ENCODE data around the gene PLEKHG4B. TPM values are rescaled to one million over a fixed set of nuclear protein-coding genes. Genes with fewer than 3 reads are reported as not detected.
"Not testable (repeated sequence)": the region's sequence is repeated elsewhere in the genome, so short reads cannot be mapped to it uniquely, and the experiment has no call there.

The PLEKHG4B gene
- total RNA-seq, 1 experiment from 2014 or later: not detected

DNA sequence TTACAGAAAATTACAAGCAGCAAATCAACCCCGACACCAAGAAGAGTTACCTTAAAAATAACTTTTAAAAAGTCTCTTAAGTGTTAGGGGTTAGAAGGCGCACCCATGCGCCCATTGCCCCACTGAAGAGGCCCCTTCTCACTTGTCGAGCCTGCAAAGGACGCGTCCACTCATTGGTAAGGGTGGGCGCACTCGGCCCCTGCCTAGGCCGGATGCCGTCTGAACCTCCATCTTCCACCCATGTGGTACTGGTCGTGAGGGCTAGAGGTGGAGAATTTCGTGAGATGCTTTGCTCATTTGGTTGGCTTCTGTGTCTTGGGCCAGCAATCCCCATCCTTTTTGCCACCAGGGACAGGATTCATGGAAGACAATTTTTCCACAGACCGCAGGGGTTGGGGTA lies 71.9 kb downstream of the PLEKHG4B start:
- Mint-ChIP-seq H3K36me3 (ENCODE audit: insufficient read depth, unreplicated experiment) (no peaks in the 10 kb centered on the region), H3K4me1 (ENCODE audit: insufficient read depth, unreplicated experiment) (peaks cover 11% of the 10 kb centered on the region), H3K27ac (ENCODE audit: low read depth, unreplicated experiment) (no peak overlapping the region), H3K9me3 (ENCODE audit: unreplicated experiment) (no peaks in the 10 kb centered on the region), H3K27me3 (ENCODE audit: insufficient read depth, unreplicated experiment) (peaks cover 32% of the 10 kb centered on the region), H3K4me3 (ENCODE audit: unreplicated experiment) (no peak overlapping the region)
- intact Hi-C loops (cut with micrococcal nuclease): no loop called here
- DNase-seq (ENCODE audit: unreplicated experiment): no peak
- ChIA-PET POLR2A (no interaction called here), CTCF (no interaction called here)
- TF ChIP-seq, protein P1, sequence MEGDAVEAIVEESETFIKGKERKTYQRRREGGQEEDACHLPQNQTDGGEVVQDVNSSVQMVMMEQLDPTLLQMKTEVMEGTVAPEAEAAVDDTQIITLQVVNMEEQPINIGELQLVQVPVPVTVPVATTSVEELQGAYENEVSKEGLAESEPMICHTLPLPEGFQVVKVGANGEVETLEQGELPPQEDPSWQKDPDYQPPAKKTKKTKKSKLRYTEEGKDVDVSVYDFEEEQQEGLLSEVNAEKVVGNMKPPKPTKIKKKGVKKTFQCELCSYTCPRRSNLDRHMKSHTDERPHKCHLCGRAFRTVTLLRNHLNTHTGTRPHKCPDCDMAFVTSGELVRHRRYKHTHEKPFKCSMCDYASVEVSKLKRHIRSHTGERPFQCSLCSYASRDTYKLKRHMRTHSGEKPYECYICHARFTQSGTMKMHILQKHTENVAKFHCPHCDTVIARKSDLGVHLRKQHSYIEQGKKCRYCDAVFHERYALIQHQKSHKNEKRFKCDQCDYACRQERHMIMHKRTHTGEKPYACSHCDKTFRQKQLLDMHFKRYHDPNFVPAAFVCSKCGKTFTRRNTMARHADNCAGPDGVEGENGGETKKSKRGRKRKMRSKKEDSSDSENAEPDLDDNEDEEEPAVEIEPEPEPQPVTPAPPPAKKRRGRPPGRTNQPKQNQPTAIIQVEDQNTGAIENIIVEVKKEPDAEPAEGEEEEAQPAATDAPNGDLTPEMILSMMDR (IDR thresholded peaks at IDR 0.05; ENCODE audit: unreplicated experiment): no peak
- no TSS peak for BruUV-seq (replicated peaks)

DNA sequence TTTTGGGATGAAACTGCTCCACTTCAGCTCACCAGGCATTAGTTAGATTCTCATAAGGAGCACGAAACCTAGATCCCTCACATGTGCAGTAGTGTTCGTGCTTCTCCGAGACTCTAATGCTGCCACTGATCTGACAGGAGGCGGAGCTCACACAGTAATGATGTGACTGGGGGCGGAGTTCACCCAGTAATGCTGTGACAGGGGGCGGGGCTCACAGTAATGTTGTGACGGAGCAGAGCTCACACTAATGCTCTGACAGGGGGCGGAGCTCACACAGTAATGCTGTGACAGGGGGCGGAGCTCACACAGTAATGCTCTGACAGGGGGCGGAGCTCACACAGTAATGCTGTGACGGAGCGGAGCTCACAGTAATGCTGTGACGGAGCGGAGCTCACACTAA lies 72.3 kb downstream of the PLEKHG4B start:
- intact Hi-C loops (cut with micrococcal nuclease): no loop called here
- H3K27ac Mint-ChIP-seq (ENCODE audit: low read depth, unreplicated experiment): no peak overlapping the region
- BruUV-seq (replicated peaks): no TSS peak
- POLR2A ChIA-PET: no interaction called here
- CTCF ChIA-PET: no interaction called here
- TF ChIP-seq, protein P1 (IDR thresholded peaks at IDR 0.05; ENCODE audit: unreplicated experiment): no peak
- peaks cover 28% of the 10 kb centered on the region for H3K27me3 Mint-ChIP-seq (ENCODE audit: insufficient read depth, unreplicated experiment)
- H3K4me1 Mint-ChIP-seq (ENCODE audit: insufficient read depth, unreplicated experiment): peaks cover 12% of the 10 kb centered on the region
- H3K4me3 Mint-ChIP-seq (ENCODE audit: unreplicated experiment): no peak overlapping the region
- no peak for DNase-seq (ENCODE audit: unreplicated experiment)
- no peaks in the 10 kb centered on the region for H3K36me3 Mint-ChIP-seq (ENCODE audit: insufficient read depth, unreplicated experiment)
- no peaks in the 10 kb centered on the region for H3K9me3 Mint-ChIP-seq (ENCODE audit: unreplicated experiment)

DNA sequence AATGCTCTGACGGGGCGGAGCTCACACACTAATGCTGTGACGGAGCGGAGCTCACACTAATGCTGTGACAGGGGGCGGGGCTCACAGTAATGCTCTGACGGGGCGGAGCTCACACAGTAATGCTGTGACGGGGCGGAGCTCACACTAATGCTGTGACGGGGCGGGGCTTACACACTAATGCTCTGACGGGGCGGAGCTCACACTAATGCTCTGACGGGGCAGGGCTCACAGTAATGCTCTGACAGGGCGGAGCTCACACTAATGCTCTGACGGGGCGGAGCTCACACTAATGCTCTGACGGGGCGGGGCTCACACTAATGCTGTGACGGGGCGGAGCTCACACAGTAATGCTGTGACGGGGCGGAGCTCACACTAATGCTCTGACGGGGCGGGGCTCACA lies 72.8 kb downstream of the PLEKHG4B start:
- H3K9me3 Mint-ChIP-seq (ENCODE audit: unreplicated experiment); intact Hi-C loops (cut with micrococcal nuclease); H3K4me1 Mint-ChIP-seq (ENCODE audit: insufficient read depth, unreplicated experiment); H3K27ac Mint-ChIP-seq (ENCODE audit: low read depth, unreplicated experiment); POLR2A ChIA-PET; H3K4me3 Mint-ChIP-seq (ENCODE audit: unreplicated experiment); BruUV-seq (replicated peaks); CTCF ChIA-PET; H3K36me3 Mint-ChIP-seq (ENCODE audit: insufficient read depth, unreplicated experiment); DNase-seq (ENCODE audit: unreplicated experiment): not testable (repeated sequence)
- peaks cover 22% of the 10 kb centered on the region for H3K27me3 Mint-ChIP-seq (ENCODE audit: insufficient read depth, unreplicated experiment)

DNA sequence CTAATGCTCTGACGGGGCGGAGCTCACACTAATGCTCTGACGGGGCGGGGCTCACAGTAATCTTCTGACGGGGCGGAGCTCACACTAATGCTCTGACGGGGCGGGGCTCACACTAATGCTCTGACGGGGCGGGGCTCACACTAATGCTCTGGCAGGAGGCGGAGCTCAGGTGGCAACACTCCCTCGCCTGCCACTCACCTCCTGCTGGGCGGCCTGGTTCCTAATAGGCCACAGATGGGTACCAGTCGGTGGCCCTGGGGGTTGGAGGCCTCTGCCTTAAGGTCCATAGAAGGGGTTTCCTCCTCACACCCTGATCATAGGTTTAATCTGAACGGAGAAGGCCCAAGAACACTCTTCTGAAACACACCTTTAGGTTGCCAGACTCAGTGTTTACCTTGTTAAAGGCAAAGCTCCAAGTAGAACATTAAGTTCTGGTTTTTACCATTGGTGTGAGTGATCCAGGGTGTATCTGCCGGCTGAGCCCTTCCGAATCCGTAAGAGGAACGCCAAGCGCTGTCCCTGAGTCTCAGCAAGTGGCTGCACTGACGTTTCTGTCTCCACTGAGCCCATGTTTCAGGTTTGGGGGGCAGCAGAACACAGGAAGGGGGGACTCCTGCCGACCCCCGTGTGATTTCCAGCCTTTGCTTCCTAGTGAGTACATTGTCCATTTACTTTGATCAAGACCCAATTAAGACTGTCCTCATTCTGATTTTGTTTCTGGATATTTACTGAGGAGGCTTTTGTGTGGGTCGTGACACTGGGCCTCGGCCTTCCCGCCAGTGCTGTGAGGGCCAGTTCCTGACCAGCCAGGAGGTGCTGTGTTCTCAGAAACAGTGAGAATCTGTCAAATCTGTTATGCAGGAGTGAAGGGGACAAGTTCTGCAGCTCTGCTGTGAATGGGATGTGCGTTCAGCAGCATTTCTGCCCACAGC lies 74.7 kb downstream of the PLEKHG4B start:
- Mint-ChIP-seq H3K4me3 (ENCODE audit: unreplicated experiment) (no peak overlapping the region), H3K9me3 (ENCODE audit: unreplicated experiment) (no peaks in the 10 kb centered on the region), H3K4me1 (ENCODE audit: insufficient read depth, unreplicated experiment) (peaks cover 7% of the 10 kb centered on the region), H3K27me3 (ENCODE audit: insufficient read depth, unreplicated experiment) (peaks cover 3% of the 10 kb centered on the region), H3K36me3 (ENCODE audit: insufficient read depth, unreplicated experiment) (no peaks in the 10 kb centered on the region), H3K27ac (ENCODE audit: low read depth, unreplicated experiment) (no peak overlapping the region)
- TF ChIP-seq, protein P1 (IDR thresholded peaks at IDR 0.05; ENCODE audit: unreplicated experiment): no peak
- CTCF ChIA-PET: no interaction called here
- DNase-seq (ENCODE audit: unreplicated experiment): no peak
- intact Hi-C loops (cut with micrococcal nuclease): no loop called here
- BruUV-seq (replicated peaks): no TSS peak
- POLR2A ChIA-PET: no interaction called here

All from MCF 10A (cell line).